OCI-LY7 (cell line): ENCODE measurements around the gene ASCC1. TPM values are rescaled to one million over a fixed set of nuclear protein-coding genes. Genes with fewer than 3 reads are reported as not detected.

Experiments used
- BruUV-seq: library from RNA; stranded (reverse); fragments of 400-500 nt; replicated peaks from 2 replicates; lab custom pipeline; 2021; lab: Mats Ljungman, UMichigan
- CTCF ChIA-PET: fragments of 300-600 bp; sonication (Branson Sonifier 250); formaldehyde crosslinking; loops from one replicate; lab custom pipeline; 2022; ENCODE audit warnings: antibody characterized with exemption; ENCODE audit not compliant: unreplicated experiment; lab: Charles Lee
- POLR2A ChIA-PET: fragments of 300-600 bp; sonication (Branson Sonifier 250); formaldehyde crosslinking; loops from one replicate; lab custom pipeline; 2022; ENCODE audit warnings: antibody characterized with exemption; lab: Charles Lee
- DNase-seq: peaks from one replicate; pipeline ENCODE4 v3.0.0-alpha.2; 2015; ENCODE audit warnings: low spot score
- H2AFZ ChIP-seq: fragments of 200-600 bp; sonication (generic), shearing (Covaris generic); 2 replicates; pipeline ENCODE4 v1.6.1; 2014; ENCODE audit warnings: mild to moderate bottlenecking, antibody characterized with exemption, low read length, moderate library complexity
- H3K27ac ChIP-seq: fragments of 200-600 bp; sonication (generic); 2 replicates; pipeline ENCODE4 v1.5.1; 2014; ENCODE audit warnings: mixed run types, low read depth, mild to moderate bottlenecking, moderate library complexity, low read length, inconsistent platforms; ENCODE audit not compliant: poor library complexity, severe bottlenecking
- H3K36me3 ChIP-seq: fragments of 200-600 bp; sonication (generic); 2 replicates; pipeline ENCODE4 v1.6.1; 2014; ENCODE audit warnings: mild to moderate bottlenecking, antibody characterized with exemption, low read length, moderate library complexity, mixed read lengths; ENCODE audit not compliant: insufficient read depth
- H3K4me1 ChIP-seq: fragments of 200-600 bp; sonication (generic); 2 replicates; pipeline ENCODE4 v1.5.1; 2014; ENCODE audit warnings: mild to moderate bottlenecking, low read length; ENCODE audit not compliant: insufficient read depth, poor library complexity, severe bottlenecking
- H3K4me2 ChIP-seq: fragments of 200-600 bp; sonication (generic); 2 replicates; pipeline ENCODE4 v1.6.1; 2014; ENCODE audit warnings: mild to moderate bottlenecking, low read length
- H3K4me3 ChIP-seq: fragments of 200-600 bp; sonication (generic); 2 replicates; pipeline ENCODE4 v1.5.1; 2014; ENCODE audit warnings: mild to moderate bottlenecking, low read depth, low read length; ENCODE audit not compliant: poor library complexity, severe bottlenecking
- H3K79me2 ChIP-seq: fragments of 200-600 bp; sonication (generic); 2 replicates; pipeline ENCODE4 v1.6.1; 2016; ENCODE audit warnings: low read depth, mild to moderate bottlenecking, low read length, moderate library complexity, mixed read lengths; ENCODE audit not compliant: insufficient read depth
- H3K9me2 ChIP-seq: fragments of 200-600 bp; sonication (generic); 2 replicates; pipeline ENCODE4 v1.6.1; 2016; ENCODE audit warnings: mild to moderate bottlenecking, low read length, mixed read lengths; ENCODE audit not compliant: insufficient read depth
- H3K9me3 ChIP-seq: fragments of 200-600 bp; sonication (generic); 2 replicates; pipeline ENCODE4 v1.6.1; 2014; ENCODE audit warnings: mild to moderate bottlenecking, mixed run types, low read length, mixed read lengths
- H4K20me1 ChIP-seq: fragments of 200-600 bp; sonication (generic); 2 replicates; pipeline ENCODE4 v1.6.1; 2014; ENCODE audit warnings: mild to moderate bottlenecking, antibody characterized with exemption, low read length, moderate library complexity, mixed read lengths; ENCODE audit not compliant: insufficient read depth
- CTCF ChIP-seq: fragments of 200-600 bp; sonication (generic); conservative IDR thresholded peaks from 2 replicates; pipeline ENCODE4 v1.5.1; 2014; ENCODE audit warnings: mild to moderate bottlenecking, antibody characterized with exemption, low read length, moderate library complexity, mixed read lengths
- EZH2phosphoT487 ChIP-seq: fragments of 200-600 bp; sonication (generic); IDR thresholded peaks from 2 replicates; pipeline ENCODE4 v1.6.1; 2018; ENCODE audit warnings: low read depth, borderline replicate concordance, mild to moderate bottlenecking, mixed run types, antibody characterized with exemption, low read length, moderate library complexity, mixed read lengths
- intact Hi-C: fragments of 100-400 bp; cut with micrococcal nuclease; formaldehyde crosslinking; loops from one replicate; pipeline ENCODE4 v1.10.0; 2022; ENCODE audit not compliant: unreplicated experiment
- total RNA-seq, 2 experiments: library from RNA; depleted of rRNA in 1 of 2; stranded (reverse); fragments of >200 nt in 1 of 2; shearing (Covaris generic) in 1 of 2; gene quantifications; 2 replicates each; pipeline ENCODE4 v1.2.3, GENCODE V29; 2014 to 2022

Gene ASCC1
- total RNA-seq, 2 experiments from 2014 or later, result 27.1 to 59.9 TPM

- H2AFZ ChIP-seq, result no peak overlapping the region
- no peak overlapping the region for H3K27ac ChIP-seq
- H3K9me3 ChIP-seq, result no peaks in the 10 kb centered on the region
- no peaks in the 10 kb centered on the region for H3K4me1 ChIP-seq
- ChIA-PET CTCF (interaction anchor here (0.6 kb wide), 1 partner anchor 11 kb away, joined by 3 read pairs; no protein-coding TSS in a partner anchor), POLR2A (interaction anchor here (0.6 kb wide), 1 partner anchor 20 kb away, joined by 3 read pairs; no protein-coding TSS in a partner anchor)
- H3K36me3 ChIP-seq, result no peaks in the 10 kb centered on the region
- no peaks in the 10 kb centered on the region for H3K9me2 ChIP-seq
- no peak overlapping the region for H3K4me3 ChIP-seq
- intact Hi-C loops, result loop anchor here (5.0 kb wide), 1 partner anchor 162 kb away; no protein-coding TSS in a partner anchor
- no peak overlapping the region for H3K4me2 ChIP-seq
- no TSS peak for BruUV-seq
- no peaks in the 10 kb centered on the region for H4K20me1 ChIP-seq
- no peaks in the 10 kb centered on the region for H3K79me2 ChIP-seq
- no peak for DNase-seq
- no peak for TF ChIP-seq CTCF
- TF ChIP-seq EZH2phosphoT487, result no peak
Measured at GRCh38 chr10:72059843-72060822, 155.9 kb downstream of the ASCC1 start.

GRCh38 chr10:72058989-72059842 is 156.9 kb downstream of the ASCC1 start:
- ChIA-PET CTCF (no interaction called here), POLR2A (no interaction called here)
- H3K27ac ChIP-seq, result no peak overlapping the region
- no peaks in the 10 kb centered on the region for H4K20me1 ChIP-seq
- BruUV-seq, result no TSS peak
- intact Hi-C loops, result no loop called here
- no peaks in the 10 kb centered on the region for H3K9me3 ChIP-seq
- TF ChIP-seq EZH2phosphoT487 (no peak), CTCF (no peak)
- no peak overlapping the region for H2AFZ ChIP-seq
- no peaks in the 10 kb centered on the region for H3K36me3 ChIP-seq
- H3K4me1 ChIP-seq, result no peaks in the 10 kb centered on the region
- H3K4me2 ChIP-seq, result no peak overlapping the region
- no peaks in the 10 kb centered on the region for H3K9me2 ChIP-seq
- no peaks in the 10 kb centered on the region for H3K79me2 ChIP-seq
- H3K4me3 ChIP-seq, result no peak overlapping the region
- no peak for DNase-seq
